ENCODE results near the gene AMBRA1.

AMBRA1 gene

DNA sequence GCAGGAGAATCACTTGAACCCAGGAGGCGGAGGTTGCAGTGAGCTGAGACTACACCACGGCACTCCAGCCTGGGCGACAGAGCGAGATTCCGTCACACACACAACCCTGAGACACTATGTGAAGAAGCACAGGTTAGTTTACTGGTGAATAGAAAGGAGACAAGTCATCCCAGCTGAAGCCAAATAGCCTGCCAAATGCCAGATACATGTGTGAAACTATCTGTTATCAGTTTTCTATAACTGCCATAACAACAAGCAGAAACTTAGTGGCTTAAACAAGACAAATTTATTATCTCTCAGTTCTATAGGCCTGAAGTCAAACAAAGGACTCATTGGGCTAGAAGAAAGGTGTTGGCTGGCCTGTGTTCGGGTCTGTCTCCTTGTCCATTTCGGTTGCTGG lies 114.2 kb downstream of the AMBRA1 start:
- Histone ChIP-seq H2BK5ac (ENCODE audit: low read length) (no peak overlapping the region), H3K4me2 (ENCODE audit: low read length) (no peak overlapping the region), H3K36me3 (ENCODE audit: control insufficient read depth, insufficient read depth, low read length) (no peaks in the 10 kb centered on the region), H3K27me3 (ENCODE audit: insufficient read depth, low read length, poor library complexity) (no peaks in the 10 kb centered on the region), H3K4me1 (ENCODE audit: control insufficient read depth, low read depth, low read length) (no peaks in the 10 kb centered on the region), H2BK15ac (replicated peaks; ENCODE audit: low read depth) (no peak overlapping the region), H3K23ac (ENCODE audit: low read length) (no peak overlapping the region), H3K56ac (ENCODE audit: low read length) (no peak overlapping the region), H3K4ac (ENCODE audit: low read depth, low read length) (no peak overlapping the region), H3K4me3 (ENCODE audit: low read length) (no peak overlapping the region), H3K27ac (ENCODE audit: low read depth, low read length) (no peak overlapping the region), H2BK120ac (ENCODE audit: low read depth, low read length) (no peak overlapping the region), H2AK5ac (ENCODE audit: low read length) (no peak overlapping the region), H4K5ac (ENCODE audit: low read length) (no peak overlapping the region), H4K8ac (ENCODE audit: low read depth, low read length) (no peak overlapping the region), H3K79me2 (ENCODE audit: control insufficient read depth, insufficient read depth, low read length) (no peaks in the 10 kb centered on the region), H3K79me1 (ENCODE audit: low read length) (no peaks in the 10 kb centered on the region), H3K18ac (ENCODE audit: low read length) (no peak overlapping the region), H3K9ac (ENCODE audit: low read length) (no peak overlapping the region)
- DNase-seq = no peak
- no CpG with 5 or more reads among the region's 7 CpGs for WGBS (ENCODE audit: extremely low coverage, insufficient coverage, low lambda C conversion rate)

DNA sequence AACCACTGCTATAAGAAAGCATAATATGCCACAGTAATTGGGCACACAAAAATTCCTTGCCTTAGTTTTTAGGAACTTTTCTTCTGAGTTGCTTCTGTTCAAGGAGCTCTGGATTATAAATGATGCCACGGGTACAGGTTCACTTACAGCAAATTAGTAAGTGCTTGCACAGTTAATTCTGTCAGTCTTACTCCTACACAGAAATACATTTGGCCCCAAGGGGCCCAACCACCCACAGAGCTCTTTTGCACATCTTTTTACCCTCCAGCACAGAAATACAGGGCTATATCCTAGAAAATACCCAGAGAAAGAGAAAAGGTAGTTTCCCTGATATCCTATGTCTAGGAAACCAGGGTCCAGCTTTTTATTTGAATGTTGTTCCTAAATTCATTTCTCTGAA lies 115.6 kb downstream of the AMBRA1 start:
- Histone ChIP-seq H3K4ac (ENCODE audit: low read depth, low read length) (no peak overlapping the region), H3K4me2 (ENCODE audit: low read length) (no peak overlapping the region), H2BK15ac (replicated peaks; ENCODE audit: low read depth) (no peak overlapping the region), H2BK5ac (ENCODE audit: low read length) (no peak overlapping the region), H3K79me1 (ENCODE audit: low read length) (no peaks in the 10 kb centered on the region), H2AK5ac (ENCODE audit: low read length) (no peak overlapping the region), H3K4me3 (ENCODE audit: low read length) (no peak overlapping the region), H3K36me3 (ENCODE audit: control insufficient read depth, insufficient read depth, low read length) (no peaks in the 10 kb centered on the region), H3K4me1 (ENCODE audit: control insufficient read depth, low read depth, low read length) (no peaks in the 10 kb centered on the region), H3K27me3 (ENCODE audit: insufficient read depth, low read length, poor library complexity) (no peaks in the 10 kb centered on the region), H3K23ac (ENCODE audit: low read length) (no peak overlapping the region), H4K8ac (ENCODE audit: low read depth, low read length) (no peak overlapping the region), H4K5ac (ENCODE audit: low read length) (no peak overlapping the region), H3K79me2 (ENCODE audit: control insufficient read depth, insufficient read depth, low read length) (no peaks in the 10 kb centered on the region), H3K18ac (ENCODE audit: low read length) (no peak overlapping the region), H2BK120ac (ENCODE audit: low read depth, low read length) (no peak overlapping the region), H3K9ac (ENCODE audit: low read length) (no peak overlapping the region), H3K27ac (ENCODE audit: low read depth, low read length) (no peak overlapping the region), H3K56ac (ENCODE audit: low read length) (no peak overlapping the region)
- WGBS (ENCODE audit: extremely low coverage, insufficient coverage, low lambda C conversion rate) = no CpG with 5 or more reads among the region's 1 CpG
- no peak for DNase-seq

DNA sequence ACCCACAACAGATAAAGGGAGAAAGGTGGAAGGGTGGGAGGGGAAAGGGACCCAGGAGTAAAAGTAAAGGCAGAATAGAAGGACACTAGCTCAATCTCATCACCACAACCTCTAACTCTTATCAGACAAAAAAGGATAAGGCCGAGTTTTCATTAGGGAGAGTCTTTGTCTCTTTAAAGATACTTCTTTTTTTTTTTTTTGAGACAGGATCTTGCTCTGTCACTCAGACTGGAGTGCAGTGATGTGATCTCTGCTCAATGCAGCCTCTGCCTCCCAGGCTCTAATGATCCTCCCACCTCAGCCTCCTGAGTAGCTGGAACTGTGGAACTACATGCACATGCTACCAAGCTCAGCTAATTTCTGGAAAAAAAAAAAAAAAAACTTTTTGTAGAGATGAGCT lies 116.7 kb downstream of the AMBRA1 start:
- Histone ChIP-seq H3K4me1 (ENCODE audit: control insufficient read depth, low read depth, low read length) (no peaks in the 10 kb centered on the region), H2BK5ac (ENCODE audit: low read length) (no peak overlapping the region), H3K23ac (ENCODE audit: low read length) (no peak overlapping the region), H3K4ac (ENCODE audit: low read depth, low read length) (no peak overlapping the region), H3K56ac (ENCODE audit: low read length) (no peak overlapping the region), H3K18ac (ENCODE audit: low read length) (no peak overlapping the region), H3K4me2 (ENCODE audit: low read length) (no peak overlapping the region), H3K36me3 (ENCODE audit: control insufficient read depth, insufficient read depth, low read length) (no peaks in the 10 kb centered on the region), H4K5ac (ENCODE audit: low read length) (no peak overlapping the region), H2AK5ac (ENCODE audit: low read length) (no peak overlapping the region), H3K79me2 (ENCODE audit: control insufficient read depth, insufficient read depth, low read length) (no peaks in the 10 kb centered on the region), H3K27ac (ENCODE audit: low read depth, low read length) (no peak overlapping the region), H3K27me3 (ENCODE audit: insufficient read depth, low read length, poor library complexity) (no peaks in the 10 kb centered on the region), H3K4me3 (ENCODE audit: low read length) (no peak overlapping the region), H4K8ac (ENCODE audit: low read depth, low read length) (no peak overlapping the region), H2BK15ac (replicated peaks; ENCODE audit: low read depth) (no peak overlapping the region), H3K9ac (ENCODE audit: low read length) (no peak overlapping the region), H2BK120ac (ENCODE audit: low read depth, low read length) (no peak overlapping the region), H3K79me1 (ENCODE audit: low read length) (no peaks in the 10 kb centered on the region)
- no peak for DNase-seq
- no CpG with 5 or more reads among the region's 1 CpG for WGBS (ENCODE audit: extremely low coverage, insufficient coverage, low lambda C conversion rate)

DNA sequence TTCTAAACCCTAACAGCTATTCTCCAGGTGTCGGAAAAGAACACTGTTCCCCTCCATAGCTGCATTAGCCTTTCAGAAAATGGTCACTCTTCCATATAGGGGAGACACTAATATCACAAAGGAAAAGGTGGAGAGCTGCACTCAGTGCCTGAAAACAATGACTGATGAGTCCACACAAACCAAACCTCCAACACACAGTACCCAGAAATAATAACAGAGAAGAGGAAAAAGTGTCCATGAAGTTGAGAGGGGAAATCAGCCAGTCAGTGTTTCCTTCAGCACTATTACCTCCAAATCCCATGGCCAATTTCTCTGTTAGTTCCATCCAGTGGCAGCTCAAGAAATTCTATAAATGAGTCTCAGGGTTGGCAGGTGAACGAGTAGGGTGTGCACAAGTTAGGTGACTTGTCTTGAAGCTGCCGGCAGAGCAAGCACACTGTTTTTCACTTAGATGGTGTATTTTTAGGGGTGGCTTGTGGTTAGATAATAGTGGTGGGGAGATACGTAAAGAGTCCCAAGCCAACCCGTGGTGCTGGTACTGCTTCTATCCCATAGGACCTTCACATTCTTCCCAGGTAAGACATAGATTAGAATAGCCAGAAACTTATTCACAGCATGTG lies 117.8 kb downstream of the AMBRA1 start:
- no peak overlapping the region for H2AK5ac ChIP-seq (ENCODE audit: low read length)
- H3K36me3 ChIP-seq (ENCODE audit: control insufficient read depth, insufficient read depth, low read length) = no peaks in the 10 kb centered on the region
- H3K23ac ChIP-seq (ENCODE audit: low read length) = no peak overlapping the region
- H3K18ac ChIP-seq (ENCODE audit: low read length) = no peak overlapping the region
- no peak for DNase-seq
- no peak overlapping the region for H2BK5ac ChIP-seq (ENCODE audit: low read length)
- H3K27ac ChIP-seq (ENCODE audit: low read depth, low read length) = no peak overlapping the region
- H3K79me1 ChIP-seq (ENCODE audit: low read length) = no peaks in the 10 kb centered on the region
- H2BK120ac ChIP-seq (ENCODE audit: low read depth, low read length) = no peak overlapping the region
- H2BK15ac ChIP-seq (replicated peaks; ENCODE audit: low read depth) = no peak overlapping the region
- no peak overlapping the region for H3K4me3 ChIP-seq (ENCODE audit: low read length)
- no peak overlapping the region for H4K8ac ChIP-seq (ENCODE audit: low read depth, low read length)
- no peak overlapping the region for H4K5ac ChIP-seq (ENCODE audit: low read length)
- H3K56ac ChIP-seq (ENCODE audit: low read length) = no peak overlapping the region
- H3K4ac ChIP-seq (ENCODE audit: low read depth, low read length) = no peak overlapping the region
- no peak overlapping the region for H3K4me2 ChIP-seq (ENCODE audit: low read length)
- no peak overlapping the region for H3K9ac ChIP-seq (ENCODE audit: low read length)
- no peaks in the 10 kb centered on the region for H3K79me2 ChIP-seq (ENCODE audit: control insufficient read depth, insufficient read depth, low read length)
- no peaks in the 10 kb centered on the region for H3K4me1 ChIP-seq (ENCODE audit: control insufficient read depth, low read depth, low read length)
- no peaks in the 10 kb centered on the region for H3K27me3 ChIP-seq (ENCODE audit: insufficient read depth, low read length, poor library complexity)
- no CpG with 5 or more reads among the region's 5 CpGs for WGBS (ENCODE audit: extremely low coverage, insufficient coverage, low lambda C conversion rate)

DNA sequence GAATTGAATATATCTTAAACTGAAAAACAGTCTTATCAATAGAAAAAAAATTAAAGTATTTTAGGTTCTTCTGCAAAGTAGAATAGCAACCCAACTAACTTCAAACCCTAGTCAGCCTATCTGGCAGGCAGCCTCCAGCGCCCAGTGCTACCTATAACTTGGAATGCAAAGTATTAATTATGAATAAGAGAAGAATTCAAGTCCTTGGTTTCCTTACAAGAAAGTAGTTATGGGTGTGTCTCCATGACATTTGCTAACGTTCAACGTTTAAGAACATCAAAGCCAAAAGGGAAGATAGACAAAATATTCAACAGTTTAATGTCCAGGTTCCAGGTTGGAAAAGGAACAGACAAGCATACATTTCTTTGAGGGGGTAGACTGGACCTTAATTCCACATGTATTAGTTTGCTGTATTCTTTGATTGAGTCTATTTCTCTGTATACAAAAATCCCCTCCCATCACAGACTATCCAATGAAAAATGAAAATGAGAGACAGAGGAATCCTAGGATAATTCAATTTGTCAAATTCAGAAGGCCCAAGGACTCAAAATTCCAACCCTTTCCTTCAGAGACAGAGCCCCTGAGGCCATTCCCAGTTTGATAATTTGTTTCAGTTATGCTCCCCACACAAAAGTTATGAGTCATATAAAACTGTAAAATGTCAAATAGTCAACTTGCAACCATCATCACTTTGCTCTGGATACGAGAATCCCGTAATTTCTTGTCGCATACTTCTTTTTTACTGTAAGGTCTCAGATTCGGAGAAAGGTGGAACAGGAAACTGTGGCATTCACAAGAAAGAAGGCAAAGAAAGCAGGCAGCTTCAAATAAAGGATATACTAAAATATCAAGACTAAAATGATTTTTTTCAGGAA lies 118.5 kb downstream of the AMBRA1 start:
- H3K79me1 ChIP-seq (ENCODE audit: low read length) = no peaks in the 10 kb centered on the region
- H3K4me3 ChIP-seq (ENCODE audit: low read length) = no peak overlapping the region
- H3K4me2 ChIP-seq (ENCODE audit: low read length) = no peak overlapping the region
- H3K23ac ChIP-seq (ENCODE audit: low read length) = no peak overlapping the region
- no peak for DNase-seq
- WGBS (ENCODE audit: extremely low coverage, insufficient coverage, low lambda C conversion rate) = no CpG with 5 or more reads among the region's 7 CpGs
- H3K4me1 ChIP-seq (ENCODE audit: control insufficient read depth, low read depth, low read length) = no peaks in the 10 kb centered on the region
- no peak overlapping the region for H2BK15ac ChIP-seq (replicated peaks; ENCODE audit: low read depth)
- H3K36me3 ChIP-seq (ENCODE audit: control insufficient read depth, insufficient read depth, low read length) = no peaks in the 10 kb centered on the region
- no peak overlapping the region for H4K8ac ChIP-seq (ENCODE audit: low read depth, low read length)
- no peak overlapping the region for H4K5ac ChIP-seq (ENCODE audit: low read length)
- H2BK120ac ChIP-seq (ENCODE audit: low read depth, low read length) = no peak overlapping the region
- H2AK5ac ChIP-seq (ENCODE audit: low read length) = no peak overlapping the region
- no peak overlapping the region for H3K18ac ChIP-seq (ENCODE audit: low read length)
- no peaks in the 10 kb centered on the region for H3K27me3 ChIP-seq (ENCODE audit: insufficient read depth, low read length, poor library complexity)
- H3K79me2 ChIP-seq (ENCODE audit: control insufficient read depth, insufficient read depth, low read length) = no peaks in the 10 kb centered on the region
- no peak overlapping the region for H3K9ac ChIP-seq (ENCODE audit: low read length)
- H2BK5ac ChIP-seq (ENCODE audit: low read length) = no peak overlapping the region
- H3K56ac ChIP-seq (ENCODE audit: low read length) = no peak overlapping the region
- no peak overlapping the region for H3K4ac ChIP-seq (ENCODE audit: low read depth, low read length)
- H3K27ac ChIP-seq (ENCODE audit: low read depth, low read length) = no peak overlapping the region
